PC-3 (cell line): ENCODE results near the gene CLNK. TPM values are rescaled to one million over a fixed set of nuclear protein-coding genes. Genes with fewer than 3 reads are reported as not detected.

Experiments
- ATAC-seq: fragments of 200-7000 bp; cut with Tn5 transposase; 2 replicates; pipeline ENCODE4 v1.9.1; 2020; ENCODE audit warnings: mild to moderate bottlenecking, moderate library complexity
- BruUV-seq: library from RNA; stranded (reverse); fragments of 400-500 nt; replicated peaks from 2 replicates; lab custom pipeline; 2021; lab: Mats Ljungman, UMichigan
- CTCF ChIA-PET: fragments of 300-600 bp; sonication (Branson Sonifier 250); formaldehyde crosslinking; loops from one replicate; lab custom pipeline; 2022; ENCODE audit warnings: antibody characterized with exemption; lab: Charles Lee
- POLR2A ChIA-PET: fragments of 300-600 bp; sonication (Branson Sonifier 250); formaldehyde crosslinking; loops from one replicate; lab custom pipeline; 2022; ENCODE audit warnings: antibody characterized with exemption; ENCODE audit not compliant: unreplicated experiment; lab: Charles Lee
- DNase-seq: peaks from one replicate; pipeline ENCODE4 v3.0.0-alpha.2; 2015
- H2AFZ ChIP-seq: fragments of 300-600 bp; sonication (generic); 2 replicates; pipeline ENCODE4 v1.6.0; 2016; ENCODE audit warnings: antibody characterized with exemption, low read length
- H3F3A ChIP-seq: fragments of 300-600 bp; sonication (generic); one replicate; pipeline ENCODE4 v1.6.0; 2017; ENCODE audit warnings: antibody characterized with exemption, low read length, control low read depth, mild to moderate bottlenecking; ENCODE audit not compliant: unreplicated experiment
- H3K27ac ChIP-seq: fragments of 300-600 bp; sonication (generic); 2 replicates; pipeline ENCODE4 v1.5.1; 2016; ENCODE audit warnings: mild to moderate bottlenecking, low read length
- H3K27me3 ChIP-seq: fragments of 300-600 bp; sonication (generic); 2 replicates; pipeline ENCODE4 v1.6.1; 2016; ENCODE audit warnings: low read length, mixed read lengths
- H3K36me3 ChIP-seq: fragments of 300-600 bp; sonication (generic); 2 replicates; pipeline ENCODE4 v1.6.1; 2016; ENCODE audit warnings: low read depth, mixed run types, low read length, mixed read lengths
- H3K4me1 ChIP-seq: fragments of 300-600 bp; sonication (generic); 2 replicates; pipeline ENCODE4 v1.5.1; 2016; ENCODE audit warnings: low read length; ENCODE audit not compliant: insufficient read depth
- H3K4me2 ChIP-seq: fragments of 300-600 bp; sonication (generic); 2 replicates; pipeline ENCODE4 v1.6.0; 2016; ENCODE audit warnings: low read length
- H3K4me3 ChIP-seq: fragments of 300-600 bp; sonication (generic); 2 replicates; pipeline ENCODE4 v1.5.1; 2016; ENCODE audit warnings: mild to moderate bottlenecking, low read length, mixed read lengths
- H3K79me2 ChIP-seq: fragments of 300-600 bp; sonication (generic); 2 replicates; pipeline ENCODE4 v1.6.1; 2017; ENCODE audit warnings: low read length, mixed read lengths
- H3K9ac ChIP-seq: fragments of 300-600 bp; sonication (generic); 2 replicates; pipeline ENCODE4 v1.6.0; 2016; ENCODE audit warnings: mild to moderate bottlenecking, low read length
- H3K9me2 ChIP-seq: fragments of 300-600 bp; sonication (generic); replicated peaks from 2 replicates; pipeline ENCODE4 v1.6.1; 2016; ENCODE audit warnings: mixed run types, low read length, mixed read lengths
- H3K9me3 ChIP-seq: fragments of 300-600 bp; sonication (generic); 2 replicates; pipeline ENCODE4 v1.6.1; 2016; ENCODE audit warnings: low read length, mixed read lengths
- H4K20me1 ChIP-seq: fragments of 300-600 bp; sonication (generic); 2 replicates; pipeline ENCODE4 v1.6.1; 2016; ENCODE audit warnings: low read length, mixed read lengths
- EZH2 ChIP-seq: fragments of 300-600 bp; sonication (generic); IDR thresholded peaks from one replicate; pipeline ENCODE4 v1.6.1; 2017; ENCODE audit warnings: antibody characterized with exemption, mild to moderate bottlenecking, low read length; ENCODE audit not compliant: unreplicated experiment
- EZH2phosphoT487 ChIP-seq: fragments of 300-600 bp; sonication (generic); IDR thresholded peaks from 2 replicates; pipeline ENCODE4 v1.6.1; 2018; ENCODE audit warnings: mild to moderate bottlenecking, antibody characterized with exemption, low read length, borderline replicate concordance
- intact Hi-C: fragments of 100-400 bp; cut with micrococcal nuclease; formaldehyde crosslinking; loops from 2 replicates; pipeline ENCODE4 v1.9.0; 2023
- total RNA-seq: library from RNA; depleted of rRNA; stranded (reverse); fragments of >200 nt; gene quantifications from 2 replicates; pipeline ENCODE4 v1.2.3, GENCODE V29; 2014
- TF ChIP-seq, protein P1 (sequence below): fragments of 300-600 bp; sonication (generic); conservative IDR thresholded peaks from 2 replicates; pipeline ENCODE4 v1.5.1; 2017; ENCODE audit warnings: antibody characterized with exemption, low read depth, mild to moderate bottlenecking, low read length

The CLNK gene
- total RNA-seq, 1 experiment from 2014 or later, result not detected

DNA sequence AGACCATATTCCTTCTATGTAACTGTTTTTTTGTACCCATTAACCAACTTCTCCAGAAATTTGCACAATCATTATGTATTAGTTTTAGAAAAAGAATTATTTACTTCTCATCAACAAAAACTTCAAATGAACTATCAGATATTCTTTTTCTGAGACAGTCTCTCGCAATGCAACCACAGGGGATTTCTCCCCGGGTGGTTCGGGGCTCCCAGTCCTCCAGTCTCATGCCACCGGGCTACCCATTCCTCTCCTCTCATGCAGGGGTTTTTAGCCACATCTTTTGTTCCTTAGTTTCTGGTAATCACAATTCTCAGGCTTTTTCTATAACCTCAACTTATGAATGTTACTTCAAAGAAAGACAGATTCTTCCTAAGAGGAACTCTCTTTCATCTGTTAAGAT lies 46.6 kb upstream of the CLNK start:
- Histone ChIP-seq H3K27ac (no peak overlapping the region), H3K27me3 (no peaks in the 10 kb centered on the region), H3K4me3 (no peak overlapping the region), H3K9me2 (no peaks in the 10 kb centered on the region), H3K9me3 (no peaks in the 10 kb centered on the region), H3K9ac (no peak overlapping the region), H3K36me3 (no peaks in the 10 kb centered on the region), H3K4me2 (no peak overlapping the region), H3K79me2 (no peaks in the 10 kb centered on the region), H3F3A (no peaks in the 10 kb centered on the region), H2AFZ (no peak overlapping the region), H3K4me1 (no peaks in the 10 kb centered on the region), H4K20me1 (no peaks in the 10 kb centered on the region)
- no peak for TF ChIP-seq EZH2
- TF ChIP-seq EZH2phosphoT487, result no peak
- TF ChIP-seq, protein P1, sequence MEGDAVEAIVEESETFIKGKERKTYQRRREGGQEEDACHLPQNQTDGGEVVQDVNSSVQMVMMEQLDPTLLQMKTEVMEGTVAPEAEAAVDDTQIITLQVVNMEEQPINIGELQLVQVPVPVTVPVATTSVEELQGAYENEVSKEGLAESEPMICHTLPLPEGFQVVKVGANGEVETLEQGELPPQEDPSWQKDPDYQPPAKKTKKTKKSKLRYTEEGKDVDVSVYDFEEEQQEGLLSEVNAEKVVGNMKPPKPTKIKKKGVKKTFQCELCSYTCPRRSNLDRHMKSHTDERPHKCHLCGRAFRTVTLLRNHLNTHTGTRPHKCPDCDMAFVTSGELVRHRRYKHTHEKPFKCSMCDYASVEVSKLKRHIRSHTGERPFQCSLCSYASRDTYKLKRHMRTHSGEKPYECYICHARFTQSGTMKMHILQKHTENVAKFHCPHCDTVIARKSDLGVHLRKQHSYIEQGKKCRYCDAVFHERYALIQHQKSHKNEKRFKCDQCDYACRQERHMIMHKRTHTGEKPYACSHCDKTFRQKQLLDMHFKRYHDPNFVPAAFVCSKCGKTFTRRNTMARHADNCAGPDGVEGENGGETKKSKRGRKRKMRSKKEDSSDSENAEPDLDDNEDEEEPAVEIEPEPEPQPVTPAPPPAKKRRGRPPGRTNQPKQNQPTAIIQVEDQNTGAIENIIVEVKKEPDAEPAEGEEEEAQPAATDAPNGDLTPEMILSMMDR, result no peak
- no peak for DNase-seq
- intact Hi-C loops, result no loop called here
- POLR2A ChIA-PET, result no interaction called here
- ATAC-seq, result no peak
- no TSS peak for BruUV-seq
- CTCF ChIA-PET, result no interaction called here

DNA sequence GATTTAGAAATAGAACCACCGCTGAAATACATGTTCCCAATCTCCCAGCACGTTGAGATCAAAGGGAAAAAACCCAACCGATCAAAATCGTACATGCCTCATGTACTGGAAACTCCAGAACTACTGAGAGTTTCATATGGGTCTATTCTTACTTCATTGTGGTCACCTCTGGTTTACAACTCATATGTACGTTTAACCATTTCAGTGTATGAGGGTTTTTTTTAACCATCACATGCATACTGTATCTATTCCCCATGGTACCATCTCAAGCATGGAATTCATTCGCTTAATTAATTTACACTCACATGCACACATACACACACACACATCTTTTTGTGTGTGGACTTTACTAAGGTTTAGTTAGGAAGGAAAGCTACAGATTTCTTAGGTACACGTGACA lies 46.0 kb upstream of the CLNK start:
- TF ChIP-seq EZH2 (no peak), EZH2phosphoT487 (no peak)
- TF ChIP-seq, protein P1, result no peak
- no peak overlapping the region for H3K4me3 ChIP-seq
- intact Hi-C loops, result no loop called here
- ATAC-seq (no peak), DNase-seq (no peak)
- no peak overlapping the region for H3K9ac ChIP-seq
- no peaks in the 10 kb centered on the region for H3F3A ChIP-seq
- H3K9me2 ChIP-seq, result no peaks in the 10 kb centered on the region
- CTCF ChIA-PET, result no interaction called here
- no peaks in the 10 kb centered on the region for H3K36me3 ChIP-seq
- H3K4me2 ChIP-seq, result no peak overlapping the region
- H3K9me3 ChIP-seq, result no peaks in the 10 kb centered on the region
- no peaks in the 10 kb centered on the region for H3K27me3 ChIP-seq
- no peaks in the 10 kb centered on the region for H3K4me1 ChIP-seq
- POLR2A ChIA-PET, result no interaction called here
- no peak overlapping the region for H2AFZ ChIP-seq
- H4K20me1 ChIP-seq, result no peaks in the 10 kb centered on the region
- H3K79me2 ChIP-seq, result no peaks in the 10 kb centered on the region
- H3K27ac ChIP-seq, result no peak overlapping the region
- no TSS peak for BruUV-seq

DNA sequence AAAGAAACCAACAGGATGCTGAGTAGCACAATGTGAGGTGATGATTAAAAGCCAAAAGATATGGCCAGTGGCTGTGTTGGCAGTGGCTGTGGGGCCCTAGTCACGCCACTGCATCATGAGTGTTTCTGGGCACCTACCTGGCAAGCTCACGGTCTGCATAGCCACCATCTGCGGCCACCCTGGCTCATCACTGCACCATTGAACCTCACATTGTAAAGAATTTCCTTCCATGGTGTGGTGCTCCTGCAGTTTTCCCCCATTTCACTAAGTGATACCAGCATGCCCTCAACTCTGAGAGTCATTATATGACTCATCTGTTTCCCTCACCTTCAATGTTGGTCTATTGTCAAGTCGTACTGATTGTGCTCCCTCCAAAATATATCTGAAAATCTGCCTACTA lies 45.5 kb upstream of the CLNK start:
- no peaks in the 10 kb centered on the region for H3K9me3 ChIP-seq
- ChIA-PET CTCF (no interaction called here), POLR2A (no interaction called here)
- H3K9ac ChIP-seq, result no peak overlapping the region
- TF ChIP-seq, protein P1, result no peak
- TF ChIP-seq EZH2 (no peak), EZH2phosphoT487 (no peak)
- H3K4me1 ChIP-seq, result no peaks in the 10 kb centered on the region
- no peak for DNase-seq
- BruUV-seq, result no TSS peak
- no peaks in the 10 kb centered on the region for H3K27me3 ChIP-seq
- H4K20me1 ChIP-seq, result no peaks in the 10 kb centered on the region
- H2AFZ ChIP-seq, result no peak overlapping the region
- H3K9me2 ChIP-seq, result no peaks in the 10 kb centered on the region
- H3K4me2 ChIP-seq, result no peak overlapping the region
- H3F3A ChIP-seq, result no peaks in the 10 kb centered on the region
- H3K4me3 ChIP-seq, result no peak overlapping the region
- intact Hi-C loops, result no loop called here
- no peaks in the 10 kb centered on the region for H3K36me3 ChIP-seq
- H3K79me2 ChIP-seq, result no peaks in the 10 kb centered on the region
- ATAC-seq, result no peak
- no peak overlapping the region for H3K27ac ChIP-seq
